ENCODE results near the gene ADARB1. TPM values are rescaled to one million over a fixed set of nuclear protein-coding genes. Genes with fewer than 3 reads are reported as not detected.

ADARB1 gene
- total and polyA plus RNA-seq, 2 of the 8 experiments (the other 6 are each of a cell fraction or from before 2014, with no cell fraction given): 4.7 to 14.9 TPM

GRCh38 chr21:45146801-45147200 lies 72.4 kb downstream of the ADARB1 start:
- ChIA-PET POLR2A (ENCODE audit: partially characterized antibody) (interaction anchor here (0.5 kb wide), 1 partner anchor 133 kb away, joined by 5 read pairs; no protein-coding TSS in a partner anchor), CTCF (ENCODE audit: partially characterized antibody) (interaction anchor here (0.9 to 3.5 kb wide), 4 partner anchors 9 to 133 kb away, joined by 3 to 47 read pairs (median 3); no protein-coding TSS in a partner anchor)
- H3K4me3 ChIP-seq (ENCODE audit: extremely low read depth in 1 of 4, insufficient read depth in 2 of 4, low read depth in 3 of 4, low read length in 4 of 4): no peak overlapping the region
- H3K79me1 ChIP-seq (ENCODE audit: low read depth, low read length): no peaks in the 10 kb centered on the region
- H2BK12ac ChIP-seq (ENCODE audit: low read depth, low read length): no peak overlapping the region
- H3K14ac ChIP-seq (ENCODE audit: insufficient read length): no peak overlapping the region
- no peak for TF ChIP-seq POLR2AphosphoS5 (IDR thresholded peaks at IDR 0.05; ENCODE audit: low read depth, low read length)
- TF ChIP-seq CBX5 (IDR thresholded peaks at IDR 0.05; ENCODE audit: low read depth, low read length): no peak
- TF ChIP-seq RAD21 (IDR thresholded peaks at IDR 0.05 in 1 of 2, conservative IDR thresholded peaks at IDR 0.05 in 1 of 2; ENCODE audit: low read depth in 2 of 2, low read length in 2 of 2): no peak
- no peak for TF ChIP-seq BRCA1 (IDR thresholded peaks at IDR 0.05; ENCODE audit: low read depth, low read length)
- TF ChIP-seq BCL11A (IDR thresholded peaks at IDR 0.05; ENCODE audit: low read depth in 2 of 2, low read length in 2 of 2): no peak
- no peak for TF ChIP-seq HDAC6 (IDR thresholded peaks at IDR 0.05; ENCODE audit: low read depth, low read length)
- no peak for TF ChIP-seq TAF1 (IDR thresholded peaks at IDR 0.05; ENCODE audit: low read depth, low read length)
- TF ChIP-seq POLR2A (IDR thresholded peaks at IDR 0.05; ENCODE audit: control extremely low read depth in 1 of 2, low read depth in 2 of 2, low read length in 2 of 2): no peak
- TF ChIP-seq CHD1 (IDR thresholded peaks at IDR 0.05; ENCODE audit: low read depth, low read length): no peak
- TF ChIP-seq SP4 (IDR thresholded peaks at IDR 0.05; ENCODE audit: low read length): no peak
- TF ChIP-seq SIN3A (conservative IDR thresholded peaks at IDR 0.05 in 1 of 2, IDR thresholded peaks at IDR 0.05 in 1 of 2; ENCODE audit: low read depth in 1 of 2, low read length in 2 of 2): no peak
- no peak for TF ChIP-seq PHF8 (conservative IDR thresholded peaks at IDR 0.05; ENCODE audit: low read depth, low read length)
- no peak overlapping the region for H4K5ac ChIP-seq (ENCODE audit: insufficient read length, low read depth, low read length)
- no peak overlapping the region for H3K18ac ChIP-seq (ENCODE audit: extremely low read depth, low read length)
- FAIRE-seq (no peak), DNase-seq (ENCODE audit: low read depth in 1 of 2, low spot score in 2 of 2) (no peak)
- no peak overlapping the region for H2AK5ac ChIP-seq (ENCODE audit: low read depth, low read length)
- no peaks in the 10 kb centered on the region for H3K23me2 ChIP-seq (ENCODE audit: low read depth, low read length)
- H3K27ac ChIP-seq (ENCODE audit: low read depth, low read length): no peak overlapping the region
- H3K56ac ChIP-seq (replicated peaks; ENCODE audit: insufficient read length, low read depth, low read length): no peak overlapping the region
- no peak overlapping the region for H2BK5ac ChIP-seq (ENCODE audit: low read depth, low read length)
- WGBS, 2 experiments (ENCODE audit: extremely low coverage in 1 of 2, insufficient coverage in 1 of 2, insufficient read length in 1 of 2, insufficient replicate concordance in 2 of 2, low coverage in 1 of 2, low lambda C conversion rate in 2 of 2, missing lambda C conversion rate in 1 of 2): 88% methylated on average over 2 of the region's 2 CpGs; no CpG with 5 or more reads in 1 of the 2 experiments
- peaks cover 1 to 2% of the 10 kb centered on the region in 2 experiments for H4K20me1 ChIP-seq (replicated peaks in 1 of 2; ENCODE audit: control insufficient read depth in 1 of 2, insufficient read depth in 2 of 2, low read length in 2 of 2)
- H4K91ac ChIP-seq (replicated peaks; ENCODE audit: insufficient read length, low read length): no peak overlapping the region
- H2BK120ac ChIP-seq (replicated peaks; ENCODE audit: low read depth, low read length): no peak overlapping the region
- H4K8ac ChIP-seq (ENCODE audit: extremely low read depth, insufficient read depth, low read length): no peak overlapping the region
- H3K27me3 ChIP-seq (replicated peaks in 1 of 4; ENCODE audit: control insufficient read depth in 3 of 4, extremely low read depth in 1 of 4, insufficient read depth in 3 of 4, low read length in 3 of 4): peaks cover 0 to 2% (median 0%) of the 10 kb centered on the region in 4 experiments; a peak in 1 of 7 replicates
- no peak overlapping the region for H2AFZ ChIP-seq (ENCODE audit: low read length)
- H3K4ac ChIP-seq (replicated peaks; ENCODE audit: insufficient read length, low read depth, low read length): no peak overlapping the region
- H3K9me3 ChIP-seq (ENCODE audit: insufficient read depth in 2 of 2, low read depth in 1 of 2, low read length in 1 of 2): no peaks in the 10 kb centered on the region
- no peaks in the 10 kb centered on the region; a peak in 1 of 7 replicates for H3K4me1 ChIP-seq (replicated peaks in 1 of 4; ENCODE audit: control insufficient read depth in 3 of 4, insufficient read depth in 4 of 4, low read length in 3 of 4)
- H3K36me3 ChIP-seq (ENCODE audit: control insufficient read depth in 2 of 4, insufficient read depth in 4 of 4, low read length in 3 of 4): no peaks in the 10 kb centered on the region
- no peak overlapping the region for H2BK15ac ChIP-seq (ENCODE audit: low read length)
- H3K79me2 ChIP-seq (ENCODE audit: control insufficient read depth in 1 of 2, insufficient read depth in 2 of 2, low read length in 2 of 2): no peaks in the 10 kb centered on the region
- H2BK20ac ChIP-seq (ENCODE audit: low read length): no peak overlapping the region
- H3K9ac ChIP-seq (replicated peaks in 1 of 4; ENCODE audit: extremely low read depth in 1 of 4, low read depth in 3 of 4, low read length in 3 of 4): no peak overlapping the region
- H3K23ac ChIP-seq (ENCODE audit: insufficient read length): no peak overlapping the region
- H3K4me2 ChIP-seq (ENCODE audit: insufficient read depth in 1 of 2, low read depth in 2 of 2, low read length in 2 of 2): no peak overlapping the region

Measured in H1 (cell line).